K562 (cell line): ENCODE results near the gene HYAL3. TPM values are rescaled to one million over a fixed set of nuclear protein-coding genes. Genes with fewer than 3 reads are reported as not detected.
A peak's percentile ranks its signal among the peaks of the same experiment; 100 is the strongest.

Experiments
- ATAC-seq: fragments of 200-7000 bp; cut with Tn5 transposase; 3 replicates; pipeline ENCODE4 v1.9.1; 2020; ENCODE audit warnings: moderate library complexity
- BruUV-seq: library from RNA; stranded (reverse); fragments of 400-500 nt; replicated peaks from 2 replicates; lab custom pipeline; 2021; lab: Mats Ljungman, UMichigan
- CTCF ChIA-PET: fragments of 300-600 bp; formaldehyde crosslinking; extraction: SDS; loops from one replicate; lab custom pipeline; 2021; ENCODE audit warnings: low intra/inter-chr PET ratio; lab: Yijun Ruan, JAX
- POLR2A ChIA-PET: fragments of 300-600, 350-650 bp; sonication (Branson Sonifier 250); formaldehyde crosslinking; extraction: SDS; loops from one replicate; lab custom pipeline; 2021; ENCODE audit warnings: antibody characterized with exemption, inconsistent platforms; lab: Yijun Ruan, JAX
- DNase-seq, 4 experiments: peaks; one replicate each; pipeline versions ENCODE4 v3.0.0 to v3.0.0-alpha.2; 2011 to 2018; ENCODE audit warnings: low spot score in 3 of 4, mixed read lengths in 3 of 4; ENCODE audit errors: extremely low read depth in 1 of 4
- FAIRE-seq: peaks from 2 replicates; lab custom pipeline; 2011; peaks lifted over from hg19 to GRCh38; lab: Jason Lieb, UNC
- H2AFZ ChIP-seq: 2 replicates; pipeline ENCODE4 v1.6.0; 2011; ENCODE audit warnings: low read depth, low read length, control low read depth, inconsistent platforms
- H3K27ac ChIP-seq: fragments of 200-600 bp; 3 replicates; pipeline ENCODE4 v1.8.0; 2011; ENCODE audit warnings: low read depth, mild to moderate bottlenecking, control low read depth, inconsistent platforms, low read length, moderate library complexity, mixed read lengths; ENCODE audit errors: extremely low read depth
- H3K27me3 ChIP-seq, 2 experiments: fragments of 300-600 bp in 1 of 2; 2 replicates in 1 of 2; 3 replicates in 1 of 2; pipeline versions ENCODE4 v1.6.0 to v1.8.0; 2011; ENCODE audit warnings: inconsistent platforms in 2 of 2, low read length in 2 of 2, mild to moderate bottlenecking in 1 of 2, mixed read lengths in 1 of 2, moderate library complexity in 1 of 2; ENCODE audit not compliant: control insufficient read depth in 2 of 2, insufficient read depth in 2 of 2
- H3K36me3 ChIP-seq: fragments of 300-600 bp; 3 replicates; pipeline ENCODE4 v1.8.0; 2011; ENCODE audit warnings: mild to moderate bottlenecking, low read length, inconsistent platforms; ENCODE audit not compliant: control insufficient read depth, insufficient read depth
- H3K4me1 ChIP-seq, 2 experiments: fragments of 200-600 bp in 1 of 2; replicated peaks in 1 of 2; 2 replicates in 1 of 2; 3 replicates in 1 of 2; pipeline versions ENCODE4 v1.5.1 to v1.8.0; 2011; ENCODE audit warnings: inconsistent platforms in 2 of 2, low read length in 2 of 2, mild to moderate bottlenecking in 1 of 2, mixed read lengths in 1 of 2, moderate library complexity in 1 of 2; ENCODE audit not compliant: control insufficient read depth in 2 of 2, insufficient read depth in 2 of 2
- H3K4me2 ChIP-seq: 2 replicates; pipeline ENCODE4 v1.6.1; 2011; ENCODE audit warnings: low read length, control low read depth, inconsistent platforms, mixed read lengths; ENCODE audit not compliant: insufficient read depth
- H3K4me3 ChIP-seq: fragments of 200-600 bp; sonication (generic), shearing (Covaris generic); 2 replicates; pipeline ENCODE4 v1.5.1; 2016; ENCODE audit warnings: control low read depth, inconsistent platforms
- H3K79me2 ChIP-seq: fragments of 200-600 bp; 3 replicates; pipeline ENCODE4 v1.8.0; 2011; ENCODE audit warnings: low read length, inconsistent platforms; ENCODE audit not compliant: control insufficient read depth, insufficient read depth
- H3K9ac ChIP-seq, 2 experiments: 2 replicates each; pipeline versions ENCODE4 v1.6.0 to v1.6.1; 2011; ENCODE audit warnings: low read depth in 2 of 2, low read length in 2 of 2, control low read depth in 1 of 2, inconsistent platforms in 1 of 2, mild to moderate bottlenecking in 1 of 2, mixed read lengths in 1 of 2; ENCODE audit not compliant: insufficient read depth in 1 of 2
- H3K9me1 ChIP-seq: one replicate; pipeline ENCODE4 v1.6.0; 2011; ENCODE audit warnings: inconsistent platforms, mild to moderate bottlenecking, low read length, moderate library complexity; ENCODE audit not compliant: control insufficient read depth, insufficient read depth
- H3K9me3 ChIP-seq: replicated peaks from 2 replicates; pipeline ENCODE4 v1.5.1; 2011; ENCODE audit warnings: low read depth, low read length, inconsistent platforms; ENCODE audit not compliant: control insufficient read depth, insufficient read depth
- H4K20me1 ChIP-seq: replicated peaks from 2 replicates; pipeline ENCODE4 v1.6.1; 2011; ENCODE audit warnings: low read length, inconsistent platforms, mixed read lengths; ENCODE audit not compliant: control insufficient read depth, insufficient read depth
- BHLHE40 ChIP-seq: IDR thresholded peaks from 2 replicates; pipeline ENCODE4 v1.6.1; 2011; ENCODE audit warnings: low read length, improper control_type of control experiment
- MYC ChIP-seq, 2 experiments: fragments of 250-450 bp in 1 of 2; sonication (Bioruptor Pico) in 1 of 2; IDR thresholded peaks; 2 replicates each; pipeline versions ENCODE4 v1.5.1 to v1.6.1; 2012 to 2021; ENCODE audit warnings: low read depth in 2 of 2, borderline replicate concordance in 1 of 2, improper control_type of control experiment in 1 of 2, low read length in 1 of 2, mild to moderate bottlenecking in 1 of 2, moderate library complexity in 1 of 2
- POLR2G ChIP-seq: fragments of 200-400 bp; formaldehyde crosslinking; IDR thresholded peaks from 2 replicates; pipeline ENCODE4 v1.6.1; 2017; ENCODE audit warnings: low read depth, mild to moderate bottlenecking, antibody characterized with exemption, low read length, moderate library complexity
- PTBP1 ChIP-seq: fragments of 200-400 bp; formaldehyde crosslinking; IDR thresholded peaks from 2 replicates; pipeline ENCODE4 v1.6.1; 2017; ENCODE audit warnings: low read depth, low read length
- SMAD4 ChIP-seq: fragments of 250-450 bp; sonication (Bioruptor Pico); conservative IDR thresholded peaks from 2 replicates; pipeline ENCODE4 v1.8.0; 2021; ENCODE audit warnings: inconsistent platforms, mild to moderate bottlenecking, moderate library complexity
- VEZF1 ChIP-seq: fragments of 200-800 bp; sonication (Bioruptor generic); IDR thresholded peaks from 2 replicates; pipeline ENCODE4 v1.6.1; 2017; ENCODE audit warnings: missing genetic modification characterization, missing compliant biosample characterization
- ZNF75A ChIP-seq: fragments of 450-650 bp; formaldehyde crosslinking; IDR thresholded peaks from 2 replicates; pipeline ENCODE4 v1.4.0; 2020; ENCODE audit warnings: mild to moderate bottlenecking
- WGBS: fragments of 100-300 bp; shearing (Covaris generic); methylation state at CpG from one replicate; pipeline ENCODE4 v1.1.6; 2016; ENCODE audit warnings: low coverage, mixed read lengths; ENCODE audit not compliant: insufficient coverage; ENCODE audit errors: missing lambda C conversion rate; 5-methylcytosine and 5-hydroxymethylcytosine counted together
- in situ Hi-C: fragments of 300-500 bp; cut with MboI; formaldehyde crosslinking; loops from 4 replicates; pipeline ENCODE4 v1.15.0; 2018; ENCODE audit warnings: inconsistent platforms, mixed read lengths
- intact Hi-C: fragments of 100-400 bp; cut with micrococcal nuclease; formaldehyde crosslinking; loops from 2 replicates; pipeline ENCODE4 v1.14.2; 2022
- polyA plus RNA-seq, 8 experiments: library from polyadenylated mRNA; depleted of rRNA in 4 of 8; stranded (reverse) in 5 of 8; unstranded in 3 of 8; fragments of >200 nt; fragmentation: Nextera tagmentation in 2 of 8; fragmentation: Illumina TruSeq in 1 of 8; extraction: Ambion mirVana in 2 of 8; extraction: Trizol in 1 of 8; gene quantifications; 2 replicates each; pipeline versions ENCODE4 v1.2.1 to v1.2.3, GENCODE V29; 2011 to 2014; ENCODE audit warnings: inconsistent platforms in 1 of 8, missing spikeins in 1 of 8
- total RNA-seq, 7 experiments: library from RNA; depleted of rRNA in 6 of 7; stranded (reverse); fragments of >200 nt in 6 of 7; fragmentation: Illumina TruSeq in 2 of 7; extraction: Trizol in 2 of 7; gene quantifications; 2 replicates each; pipeline versions ENCODE4 v1.2.1 to v1.2.3, GENCODE V29; 2011 to 2021; ENCODE audit warnings: low replicate concordance in 1 of 7
- TF ChIP-seq, protein P1 (sequence below): fragments of 450-650 bp; IDR thresholded peaks from one replicate; pipeline ENCODE4 v1.6.1; 2018; ENCODE audit warnings: mild to moderate bottlenecking, moderate library complexity; ENCODE audit not compliant: partially characterized antibody
- TF ChIP-seq, protein P2 (sequence below): fragments of 450-650 bp; conservative IDR thresholded peaks from 2 replicates; pipeline ENCODE4 v1.6.1; 2016; ENCODE audit warnings: missing genetic modification characterization, low read depth, mild to moderate bottlenecking, control low read depth, missing compliant biosample characterization

Gene HYAL3
- total and polyA plus RNA-seq, 9 of the 15 experiments (the other 6 are each of a cell fraction or from before 2014, with no cell fraction given), result 0.38 to 9.1 (median 6.8) TPM

DNA sequence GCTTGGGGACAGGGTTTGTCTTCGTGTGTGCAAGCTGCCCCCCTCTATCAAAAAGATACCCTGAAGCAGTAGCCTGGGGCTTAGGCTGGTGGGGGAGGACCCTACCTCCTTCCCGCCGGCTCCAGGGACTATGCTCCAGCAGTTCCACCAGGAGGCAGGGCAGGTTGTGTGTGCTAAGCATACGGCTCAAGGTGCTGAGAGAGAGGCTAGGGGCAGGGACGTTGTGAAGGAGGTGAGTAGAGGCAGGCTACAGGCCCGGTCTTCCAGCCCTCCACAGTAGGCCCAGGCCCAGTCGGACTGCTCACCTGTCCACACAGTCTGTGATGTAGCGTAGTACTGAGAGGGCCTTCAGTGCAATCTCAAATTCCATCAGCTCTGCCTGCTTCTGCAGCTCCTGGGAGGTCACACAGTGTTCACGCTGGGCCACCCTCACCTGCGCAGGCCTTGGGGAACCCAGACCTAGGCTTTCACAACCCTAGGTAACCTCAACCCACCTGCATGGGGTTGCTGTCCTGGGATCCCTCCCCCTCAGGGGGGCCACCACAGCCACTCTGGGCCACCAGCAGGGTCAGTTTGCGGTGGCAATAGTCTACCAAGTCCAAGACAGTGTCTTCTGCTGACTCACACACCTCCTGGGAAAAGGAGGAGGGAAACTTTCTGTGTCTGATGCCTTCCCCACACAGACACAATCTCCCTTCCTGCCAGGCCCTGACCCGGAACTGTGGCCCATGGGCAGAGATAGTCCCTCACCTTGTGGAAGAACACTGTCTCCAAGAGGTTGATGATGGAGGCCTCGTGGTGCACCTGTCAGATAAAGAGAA lies 43.8 kb upstream of the HYAL3 start (continued):
- TF ChIP-seq VEZF1 (CRISPR knock-in tag), result peak; percentile 40
- no peak for TF ChIP-seq ZNF75A (CRISPR knock-in tag)

- Histone ChIP-seq H2AFZ (no peak overlapping the region), H3K4me3 (no peak overlapping the region), H3K9me3 (no peaks in the 10 kb centered on the region), H3K4me2 (no peak overlapping the region), H3K79me2 (peaks cover 36% of the 10 kb centered on the region), H3K4me1 (peaks cover 24 to 54% of the 10 kb centered on the region in 2 experiments; a peak in 4 of 5 replicates), H3K9me1 (peaks cover 3% of the 10 kb centered on the region), H4K20me1 (no peaks in the 10 kb centered on the region), H3K9ac (peak overlapping the region in 1 of 2 experiments; percentile 79; a peak in 2 of 4 replicates), H3K27ac (no peak overlapping the region), H3K36me3 (no peaks in the 10 kb centered on the region), H3K27me3 (no peaks in the 10 kb centered on the region)
- intact Hi-C loops, result no loop called here
- ATAC-seq, result no peak
- FAIRE-seq, result no peak
- CTCF ChIA-PET, result no interaction called here
- POLR2A ChIA-PET, result interaction anchor here (1.5 to 1.7 kb wide), 2 partner anchors 14 kb away, joined by 4 to 5 read pairs; partner anchors contain the start of gene TUSC2
- 78% methylated on average over 3 of the region's 13 CpGs for WGBS
- BruUV-seq, result no TSS peak
- DNase-seq, result no peak
- in situ Hi-C loops, result no loop called here
- no peak for TF ChIP-seq BHLHE40
- TF ChIP-seq POLR2G, result no peak
- no peak for TF ChIP-seq SMAD4 (CRISPR knock-in tag)
- TF ChIP-seq PTBP1, result no peak
- TF ChIP-seq, protein P1, sequence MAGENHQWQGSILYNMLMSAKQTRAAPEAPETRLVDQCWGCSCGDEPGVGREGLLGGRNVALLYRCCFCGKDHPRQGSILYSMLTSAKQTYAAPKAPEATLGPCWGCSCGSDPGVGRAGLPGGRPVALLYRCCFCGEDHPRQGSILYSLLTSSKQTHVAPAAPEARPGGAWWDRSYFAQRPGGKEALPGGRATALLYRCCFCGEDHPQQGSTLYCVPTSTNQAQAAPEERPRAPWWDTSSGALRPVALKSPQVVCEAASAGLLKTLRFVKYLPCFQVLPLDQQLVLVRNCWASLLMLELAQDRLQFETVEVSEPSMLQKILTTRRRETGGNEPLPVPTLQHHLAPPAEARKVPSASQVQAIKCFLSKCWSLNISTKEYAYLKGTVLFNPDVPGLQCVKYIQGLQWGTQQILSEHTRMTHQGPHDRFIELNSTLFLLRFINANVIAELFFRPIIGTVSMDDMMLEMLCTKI, result no peak
- no peak for TF ChIP-seq MYC (IDR thresholded peaks at IDR 0.05; ENCODE audit: low read depth, low read length)
- no peak for TF ChIP-seq MYC (CRISPR knock-in tag; IDR thresholded peaks at IDR 0.05; ENCODE audit: borderline replicate concordance, low read depth)
- TF ChIP-seq, protein P2, sequence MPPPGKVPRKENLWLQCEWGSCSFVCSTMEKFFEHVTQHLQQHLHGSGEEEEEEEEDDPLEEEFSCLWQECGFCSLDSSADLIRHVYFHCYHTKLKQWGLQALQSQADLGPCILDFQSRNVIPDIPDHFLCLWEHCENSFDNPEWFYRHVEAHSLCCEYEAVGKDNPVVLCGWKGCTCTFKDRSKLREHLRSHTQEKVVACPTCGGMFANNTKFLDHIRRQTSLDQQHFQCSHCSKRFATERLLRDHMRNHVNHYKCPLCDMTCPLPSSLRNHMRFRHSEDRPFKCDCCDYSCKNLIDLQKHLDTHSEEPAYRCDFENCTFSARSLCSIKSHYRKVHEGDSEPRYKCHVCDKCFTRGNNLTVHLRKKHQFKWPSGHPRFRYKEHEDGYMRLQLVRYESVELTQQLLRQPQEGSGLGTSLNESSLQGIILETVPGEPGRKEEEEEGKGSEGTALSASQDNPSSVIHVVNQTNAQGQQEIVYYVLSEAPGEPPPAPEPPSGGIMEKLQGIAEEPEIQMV (tag), result no peak
Observed at GRCh38 chr3:50341996-50342650, 42.9 kb upstream of the HYAL3 start.
